ENCODE measurements around the gene MYOZ3. TPM values are rescaled to one million over a fixed set of nuclear protein-coding genes. Genes with fewer than 3 reads are reported as not detected.

MYOZ3 gene
- total RNA-seq, 1 experiment from 2014 or later = 1.7 TPM

DNA sequence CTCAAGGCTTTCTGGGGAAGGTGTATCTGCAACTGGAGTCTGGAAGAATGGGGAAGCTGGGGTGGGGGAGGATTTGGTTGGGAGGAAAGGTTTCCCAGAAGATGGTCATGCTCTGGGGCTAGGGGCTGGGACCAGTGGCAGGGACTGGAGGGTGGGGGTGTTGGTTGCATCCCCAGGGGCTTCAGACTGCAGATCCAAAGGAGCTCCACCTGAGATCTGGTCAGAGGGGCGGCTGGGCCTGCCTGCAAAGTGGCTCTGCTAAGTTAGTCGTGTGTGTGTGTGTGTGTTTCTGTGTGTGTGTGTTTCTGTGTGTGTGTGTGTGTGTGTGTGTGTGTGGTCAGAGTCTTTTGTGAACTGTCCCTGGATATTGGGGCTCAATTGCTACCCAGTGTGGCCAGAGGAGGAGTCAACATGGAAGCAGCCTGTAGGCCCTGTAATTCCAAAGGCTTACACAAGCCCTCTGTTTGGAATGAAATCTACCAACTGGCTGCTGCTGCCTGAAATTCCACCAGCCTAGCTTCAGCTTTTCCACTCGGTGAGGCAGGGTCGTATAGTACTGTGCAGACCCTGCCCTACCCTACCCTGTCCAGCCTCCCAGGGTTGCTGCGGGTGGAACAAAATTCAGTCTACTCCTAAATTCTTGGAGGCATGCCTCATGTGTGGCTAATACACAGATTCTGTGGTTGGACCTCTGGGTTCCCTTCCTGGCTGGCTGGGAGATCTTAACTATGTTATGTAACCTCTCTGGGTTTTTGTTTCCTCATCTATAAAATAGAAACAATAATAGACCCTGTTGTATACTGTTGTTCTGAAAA is 33.1 kb upstream of the MYOZ3 start:
- ChIA-PET CTCF (interaction anchor here (0.7 kb wide), 1 partner anchor 14 kb away, joined by 3 read pairs; no protein-coding TSS in a partner anchor), POLR2A (no interaction called here)
- BruUV-seq (replicated peaks) = TSS peak; percentile 59
- Histone ChIP-seq H3K4me3 (ENCODE audit: low read depth in 2 of 2, low read length in 2 of 2) (no peak overlapping the region), H3K27me3 (ENCODE audit: control insufficient read depth, insufficient read depth, low read length) (no peaks in the 10 kb centered on the region), H3K36me3 (ENCODE audit: control insufficient read depth, insufficient read depth, low read length) (no peaks in the 10 kb centered on the region; the same call in 1 of the 2 replicates), H3K4me1 (ENCODE audit: control insufficient read depth, insufficient read depth, low read length) (peaks cover 91% of the 10 kb centered on the region), H3K9me3 (ENCODE audit: control insufficient read depth, insufficient read depth, low read depth, low read length) (no peaks in the 10 kb centered on the region), H3K27ac (ENCODE audit: low read length) (peak overlapping the region; percentile 71; the same call in 1 of the 2 replicates)
- in situ Hi-C loops (cut with HindIII; ENCODE audit: low pct_unique_long_range_greater_than_20kb, low sequenced_read_pairs) (no loop called here), intact Hi-C loops (cut with micrococcal nuclease; ENCODE audit: unreplicated experiment) (no loop called here)
- ATAC-seq = no peak
- no peak for DNase-seq (ENCODE audit: low read depth, low spot score)
- TF ChIP-seq, protein P1, sequence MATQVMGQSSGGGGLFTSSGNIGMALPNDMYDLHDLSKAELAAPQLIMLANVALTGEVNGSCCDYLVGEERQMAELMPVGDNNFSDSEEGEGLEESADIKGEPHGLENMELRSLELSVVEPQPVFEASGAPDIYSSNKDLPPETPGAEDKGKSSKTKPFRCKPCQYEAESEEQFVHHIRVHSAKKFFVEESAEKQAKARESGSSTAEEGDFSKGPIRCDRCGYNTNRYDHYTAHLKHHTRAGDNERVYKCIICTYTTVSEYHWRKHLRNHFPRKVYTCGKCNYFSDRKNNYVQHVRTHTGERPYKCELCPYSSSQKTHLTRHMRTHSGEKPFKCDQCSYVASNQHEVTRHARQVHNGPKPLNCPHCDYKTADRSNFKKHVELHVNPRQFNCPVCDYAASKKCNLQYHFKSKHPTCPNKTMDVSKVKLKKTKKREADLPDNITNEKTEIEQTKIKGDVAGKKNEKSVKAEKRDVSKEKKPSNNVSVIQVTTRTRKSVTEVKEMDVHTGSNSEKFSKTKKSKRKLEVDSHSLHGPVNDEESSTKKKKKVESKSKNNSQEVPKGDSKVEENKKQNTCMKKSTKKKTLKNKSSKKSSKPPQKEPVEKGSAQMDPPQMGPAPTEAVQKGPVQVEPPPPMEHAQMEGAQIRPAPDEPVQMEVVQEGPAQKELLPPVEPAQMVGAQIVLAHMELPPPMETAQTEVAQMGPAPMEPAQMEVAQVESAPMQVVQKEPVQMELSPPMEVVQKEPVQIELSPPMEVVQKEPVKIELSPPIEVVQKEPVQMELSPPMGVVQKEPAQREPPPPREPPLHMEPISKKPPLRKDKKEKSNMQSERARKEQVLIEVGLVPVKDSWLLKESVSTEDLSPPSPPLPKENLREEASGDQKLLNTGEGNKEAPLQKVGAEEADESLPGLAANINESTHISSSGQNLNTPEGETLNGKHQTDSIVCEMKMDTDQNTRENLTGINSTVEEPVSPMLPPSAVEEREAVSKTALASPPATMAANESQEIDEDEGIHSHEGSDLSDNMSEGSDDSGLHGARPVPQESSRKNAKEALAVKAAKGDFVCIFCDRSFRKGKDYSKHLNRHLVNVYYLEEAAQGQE (IDR thresholded peaks at IDR 0.05; ENCODE audit: insufficient read depth in 1 of 2, low read depth in 2 of 2, low read length in 1 of 2) = no peak
- TF ChIP-seq SIN3A (IDR thresholded peaks at IDR 0.05; ENCODE audit: borderline replicate concordance, insufficient read depth, low read depth, low read length) (no peak), POLR2AphosphoS5 (IDR thresholded peaks at IDR 0.05; ENCODE audit: low read depth, low read length) (no peak), TCF7L2 (IDR thresholded peaks at IDR 0.05; ENCODE audit: low read depth, low read length) (no peak)
- TF ChIP-seq, protein P2, sequence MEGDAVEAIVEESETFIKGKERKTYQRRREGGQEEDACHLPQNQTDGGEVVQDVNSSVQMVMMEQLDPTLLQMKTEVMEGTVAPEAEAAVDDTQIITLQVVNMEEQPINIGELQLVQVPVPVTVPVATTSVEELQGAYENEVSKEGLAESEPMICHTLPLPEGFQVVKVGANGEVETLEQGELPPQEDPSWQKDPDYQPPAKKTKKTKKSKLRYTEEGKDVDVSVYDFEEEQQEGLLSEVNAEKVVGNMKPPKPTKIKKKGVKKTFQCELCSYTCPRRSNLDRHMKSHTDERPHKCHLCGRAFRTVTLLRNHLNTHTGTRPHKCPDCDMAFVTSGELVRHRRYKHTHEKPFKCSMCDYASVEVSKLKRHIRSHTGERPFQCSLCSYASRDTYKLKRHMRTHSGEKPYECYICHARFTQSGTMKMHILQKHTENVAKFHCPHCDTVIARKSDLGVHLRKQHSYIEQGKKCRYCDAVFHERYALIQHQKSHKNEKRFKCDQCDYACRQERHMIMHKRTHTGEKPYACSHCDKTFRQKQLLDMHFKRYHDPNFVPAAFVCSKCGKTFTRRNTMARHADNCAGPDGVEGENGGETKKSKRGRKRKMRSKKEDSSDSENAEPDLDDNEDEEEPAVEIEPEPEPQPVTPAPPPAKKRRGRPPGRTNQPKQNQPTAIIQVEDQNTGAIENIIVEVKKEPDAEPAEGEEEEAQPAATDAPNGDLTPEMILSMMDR (IDR thresholded peaks at IDR 0.05) = no peak

DNA sequence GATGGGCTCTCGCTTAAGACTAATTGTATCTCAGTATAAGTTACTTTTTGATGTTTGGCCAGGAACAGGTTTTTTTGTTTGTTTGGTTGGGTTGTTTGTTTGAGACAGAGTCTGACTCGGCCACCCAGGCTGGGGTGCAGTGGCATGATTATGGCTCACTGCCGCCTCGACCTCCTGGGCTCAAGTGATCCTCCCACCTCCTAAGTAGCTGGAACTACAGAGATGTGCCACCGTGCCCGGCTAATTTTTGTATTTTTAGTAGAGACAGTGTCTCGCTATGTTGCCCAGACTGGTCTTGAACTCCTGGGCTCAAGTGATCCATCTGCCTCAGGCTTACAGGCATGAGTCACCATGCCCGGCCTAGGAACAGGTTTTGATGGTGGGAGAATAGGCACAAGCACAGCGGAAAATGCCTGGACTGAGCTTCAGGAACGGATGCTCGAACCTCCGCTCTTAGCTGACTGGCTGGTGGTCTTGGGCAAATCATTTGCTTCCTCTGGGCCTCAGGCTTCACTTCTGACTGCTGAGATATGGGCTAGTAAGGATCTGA is 32.0 kb upstream of the MYOZ3 start:
- ChIA-PET POLR2A (interaction anchor here (0.6 kb wide), 1 partner anchor 21 kb away, joined by 3 read pairs; no protein-coding TSS in a partner anchor), CTCF (interaction anchor here (0.7 kb wide), 1 partner anchor 15 kb away, joined by 3 read pairs; no protein-coding TSS in a partner anchor)
- H3K36me3 ChIP-seq (ENCODE audit: control insufficient read depth, insufficient read depth, low read length) = no peaks in the 10 kb centered on the region; the same call in 1 of the 2 replicates
- H3K9me3 ChIP-seq (ENCODE audit: control insufficient read depth, insufficient read depth, low read depth, low read length) = no peaks in the 10 kb centered on the region
- no peak overlapping the region for H3K4me3 ChIP-seq (ENCODE audit: low read depth in 2 of 2, low read length in 2 of 2)
- no peaks in the 10 kb centered on the region for H3K27me3 ChIP-seq (ENCODE audit: control insufficient read depth, insufficient read depth, low read length)
- intact Hi-C loops (cut with micrococcal nuclease; ENCODE audit: unreplicated experiment) = no loop called here
- no TSS peak for BruUV-seq (replicated peaks)
- peaks cover 91% of the 10 kb centered on the region for H3K4me1 ChIP-seq (ENCODE audit: control insufficient read depth, insufficient read depth, low read length)
- in situ Hi-C loops (cut with HindIII; ENCODE audit: low pct_unique_long_range_greater_than_20kb, low sequenced_read_pairs) = no loop called here
- TF ChIP-seq TCF7L2 (IDR thresholded peaks at IDR 0.05; ENCODE audit: low read depth, low read length) (no peak), POLR2AphosphoS5 (IDR thresholded peaks at IDR 0.05; ENCODE audit: low read depth, low read length) (no peak), SIN3A (IDR thresholded peaks at IDR 0.05; ENCODE audit: borderline replicate concordance, insufficient read depth, low read depth, low read length) (no peak)
- TF ChIP-seq, protein P2 (IDR thresholded peaks at IDR 0.05) = no peak
- TF ChIP-seq, protein P1 (IDR thresholded peaks at IDR 0.05; ENCODE audit: insufficient read depth in 1 of 2, low read depth in 2 of 2, low read length in 1 of 2) = no peak
- peak overlapping the region; percentile 74 for H3K27ac ChIP-seq (ENCODE audit: low read length)
- no peak for DNase-seq (ENCODE audit: low read depth, low spot score)
- no peak for ATAC-seq
